GM23338 (cell line): ENCODE measurements around the gene TMEM52. TPM values are rescaled to one million over a fixed set of nuclear protein-coding genes. Genes with fewer than 3 reads are reported as not detected.

Experiments used
- ATAC-seq: fragments of 200-7000 bp; cut with Tn5 transposase; 3 replicates; pipeline ENCODE4 v1.9.1; 2020
- DNase-seq: peaks from one replicate; pipeline ENCODE4 v3.0.0-alpha.2; 2015; ENCODE audit warnings: low spot score
- H2AFZ ChIP-seq: fragments of 200-600 bp; sonication (generic); 2 replicates; pipeline ENCODE4 v1.8.0; 2016; ENCODE audit warnings: antibody characterized with exemption, mild to moderate bottlenecking, moderate library complexity
- H3F3A ChIP-seq: fragments of 200-600 bp; sonication (generic); replicated peaks from 2 replicates; pipeline ENCODE4 v1.8.0; 2017; ENCODE audit warnings: antibody characterized with exemption, mixed run types, low read depth
- H3K27ac ChIP-seq: fragments of 200-600 bp; sonication (generic); 2 replicates; pipeline ENCODE4 v1.6.1; 2016; ENCODE audit warnings: low read depth
- H3K27me3 ChIP-seq: fragments of 200-600 bp; sonication (generic); 2 replicates; pipeline ENCODE4 v1.8.0; 2016; ENCODE audit warnings: mild to moderate bottlenecking, mixed run types, moderate library complexity; ENCODE audit not compliant: insufficient read depth
- H3K36me3 ChIP-seq: fragments of 200-600 bp; sonication (generic); 2 replicates; pipeline ENCODE4 v1.8.0; 2016; ENCODE audit warnings: mild to moderate bottlenecking; ENCODE audit not compliant: insufficient read depth
- H3K4me1 ChIP-seq: fragments of 200-600 bp; sonication (generic); 2 replicates; pipeline ENCODE4 v1.8.0; 2016; ENCODE audit warnings: mild to moderate bottlenecking, moderate library complexity; ENCODE audit not compliant: insufficient read depth
- H3K4me2 ChIP-seq: fragments of 200-600 bp; sonication (generic); 2 replicates; pipeline ENCODE4 v1.7.1; 2017; ENCODE audit warnings: mixed run types
- H3K4me3 ChIP-seq: fragments of 200-600 bp; sonication (generic); 2 replicates; pipeline ENCODE4 v1.6.1; 2016; ENCODE audit warnings: mixed run types
- H3K79me2 ChIP-seq: fragments of 200-600 bp; sonication (generic); replicated peaks from 2 replicates; pipeline ENCODE4 v1.8.0; 2017; ENCODE audit warnings: mild to moderate bottlenecking; ENCODE audit not compliant: insufficient read depth
- H3K9me2 ChIP-seq: fragments of 200-600 bp; sonication (generic); 2 replicates; pipeline ENCODE4 v1.8.0; 2017; ENCODE audit not compliant: insufficient read depth
- H4K20me1 ChIP-seq: fragments of 200-600 bp; sonication (generic); replicated peaks from 2 replicates; pipeline ENCODE4 v1.8.0; 2017; ENCODE audit warnings: mild to moderate bottlenecking; ENCODE audit not compliant: insufficient read depth
- H3K27ac Mint-ChIP-seq: 2 replicates; pipeline ENCODE4 v1.8.0; 2020; ENCODE audit warnings: inconsistent platforms, mild to moderate bottlenecking, moderate library complexity, mixed read lengths
- H3K27me3 Mint-ChIP-seq: 3 replicates; pipeline ENCODE4 v1.8.0; 2022; ENCODE audit warnings: low read depth, mild to moderate bottlenecking, moderate library complexity, mixed read lengths, inconsistent platforms; ENCODE audit not compliant: insufficient read depth, poor library complexity
- H3K36me3 Mint-ChIP-seq: 3 replicates; pipeline ENCODE4 v1.8.0; 2021; ENCODE audit warnings: low read depth, mild to moderate bottlenecking, inconsistent platforms, moderate library complexity, mixed read lengths
- H3K4me1 Mint-ChIP-seq: 3 replicates; pipeline ENCODE4 v1.8.0; 2020; ENCODE audit warnings: mild to moderate bottlenecking, inconsistent platforms, mixed read lengths
- H3K4me3 Mint-ChIP-seq: 3 replicates; pipeline ENCODE4 v1.8.0; 2021; ENCODE audit warnings: moderate library complexity, mild to moderate bottlenecking, inconsistent platforms, mixed read lengths
- H3K9me3 Mint-ChIP-seq: 3 replicates; pipeline ENCODE4 v1.8.0; 2020; ENCODE audit warnings: moderate library complexity, mild to moderate bottlenecking, inconsistent platforms, mixed read lengths
- CREB1 ChIP-seq: fragments of 250-450 bp; sonication (Bioruptor Pico); IDR thresholded peaks from 2 replicates; pipeline ENCODE4 v1.5.0; 2020; ENCODE audit warnings: low read depth, mild to moderate bottlenecking, moderate library complexity
- EZH2 ChIP-seq: fragments of 200-600 bp; sonication (generic); IDR thresholded peaks from one replicate; pipeline ENCODE4 v1.8.0; 2017; ENCODE audit warnings: antibody characterized with exemption, mild to moderate bottlenecking, low read depth; ENCODE audit not compliant: unreplicated experiment
- EZH2phosphoT487 ChIP-seq: fragments of 200-600 bp; sonication (generic); IDR thresholded peaks from one replicate; pipeline ENCODE4 v1.8.1; 2018; ENCODE audit warnings: antibody characterized with exemption; ENCODE audit not compliant: unreplicated experiment
- JUNB ChIP-seq: IDR thresholded peaks from one replicate; pipeline ENCODE4 v1.6.1; 2016; ENCODE audit warnings: antibody characterized with exemption; ENCODE audit not compliant: unreplicated experiment
- STAT1 ChIP-seq: IDR thresholded peaks from one replicate; pipeline ENCODE4 v1.6.1; 2016; ENCODE audit warnings: antibody characterized with exemption; ENCODE audit not compliant: unreplicated experiment
- ZNF114 ChIP-seq: fragments of 250-450 bp; sonication (Bioruptor Pico); IDR thresholded peaks from 2 replicates; pipeline ENCODE4 v1.5.0; 2020; ENCODE audit warnings: mild to moderate bottlenecking, moderate library complexity
- ZNF331 ChIP-seq: fragments of 250-450 bp; sonication (Bioruptor Pico); IDR thresholded peaks from 2 replicates; pipeline ENCODE4 v1.5.0; 2020; ENCODE audit warnings: low read depth, mild to moderate bottlenecking, moderate library complexity
- polyA plus RNA-seq: library from polyadenylated mRNA; unstranded; fragments of >200 nt; fragmentation: Nextera tagmentation; extraction: Ambion mirVana; gene quantifications from 2 replicates; pipeline ENCODE4 v1.2.1, GENCODE V29; 2016
- total RNA-seq: library from RNA; depleted of rRNA; stranded (reverse); fragments of >200 nt; shearing (Covaris generic); gene quantifications from 2 replicates; pipeline ENCODE4 v1.2.3, GENCODE V29; 2014
- TF ChIP-seq, protein P1 (sequence below): fragments of 250-450 bp; sonication (Bioruptor Pico); IDR thresholded peaks from 2 replicates; pipeline ENCODE4 v1.5.0; 2020; ENCODE audit warnings: mild to moderate bottlenecking, moderate library complexity
- TF ChIP-seq, protein P2 (sequence below): IDR thresholded peaks from 2 replicates; pipeline ENCODE4 v1.6.1; 2016; ENCODE audit warnings: antibody characterized with exemption

Gene TMEM52
- total and polyA plus RNA-seq, 2 experiments from 2014 or later = 19.5 to 25.0 TPM

DNA sequence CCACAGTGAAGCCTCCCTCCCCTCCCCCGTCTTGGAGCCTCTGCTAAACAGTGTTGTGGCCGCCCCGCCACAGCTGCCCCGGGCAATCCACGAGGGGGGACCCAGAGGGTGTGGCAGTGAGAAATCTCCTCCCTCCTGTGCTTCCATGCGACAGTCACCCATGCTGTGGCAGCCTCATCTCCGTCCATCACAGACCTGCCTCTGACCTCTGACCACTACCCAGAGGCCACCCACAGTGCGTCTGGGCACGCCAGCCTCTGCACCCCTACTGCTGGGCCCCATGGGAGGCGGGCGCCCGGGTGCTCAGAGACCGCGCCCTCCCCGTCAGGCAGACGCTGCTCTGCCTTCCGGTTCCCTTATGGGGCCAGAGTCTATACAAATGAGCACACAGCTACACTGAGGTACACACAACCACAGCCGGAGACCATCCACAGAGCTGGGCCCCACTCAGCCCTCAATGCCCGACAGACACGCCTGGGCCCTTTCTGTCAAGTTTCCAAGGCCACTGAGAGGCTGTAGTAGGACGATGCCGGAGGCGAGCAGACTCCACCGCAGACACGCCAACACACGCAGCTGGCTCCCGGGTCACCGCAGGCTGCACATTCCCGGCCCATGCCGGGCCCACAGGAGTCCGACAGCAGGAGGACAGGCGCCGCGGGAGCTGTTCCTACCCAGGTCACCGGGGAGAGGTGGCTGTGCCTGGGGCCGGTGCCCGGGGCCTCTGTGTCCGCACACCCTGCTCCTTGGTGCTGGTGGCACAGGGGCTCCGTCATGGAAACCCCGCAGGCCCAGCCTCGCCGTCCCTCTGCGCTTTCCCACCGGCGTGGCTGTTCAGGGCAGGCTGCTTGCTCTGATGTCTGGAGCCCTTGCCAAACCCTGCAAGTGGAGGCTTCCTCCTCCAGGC is 23.9 kb upstream of the TMEM52 start:
- Histone ChIP-seq H3K9me2 (no peaks in the 10 kb centered on the region), H3K4me3 (no peak overlapping the region), H2AFZ (peak overlapping the region; percentile 97), H3K36me3 (no peaks in the 10 kb centered on the region), H3K4me1 (no peaks in the 10 kb centered on the region), H3K27ac (0 out of 2 replicates have a peak overlapping the region, but pooled peaks have one; percentile 78), H4K20me1 (no peaks in the 10 kb centered on the region), H3K27me3 (no peaks in the 10 kb centered on the region), H3K4me2 (no peak overlapping the region), H3K79me2 (no peaks in the 10 kb centered on the region), H3F3A (0 out of 2 replicates have a peak, but pooled peaks cover 4% of the 10 kb centered on the region)
- DNase-seq (no peak), ATAC-seq (no peak; the same call in 2 of the 3 replicates)
- Mint-ChIP-seq H3K4me3 (no peak overlapping the region), H3K36me3 (no peaks in the 10 kb centered on the region), H3K27me3 (peaks cover 20% of the 10 kb centered on the region), H3K4me1 (peaks cover 4% of the 10 kb centered on the region; the same call in 1 of the 3 replicates), H3K9me3 (no peaks in the 10 kb centered on the region), H3K27ac (no peak overlapping the region)
- no peak for TF ChIP-seq STAT1

DNA sequence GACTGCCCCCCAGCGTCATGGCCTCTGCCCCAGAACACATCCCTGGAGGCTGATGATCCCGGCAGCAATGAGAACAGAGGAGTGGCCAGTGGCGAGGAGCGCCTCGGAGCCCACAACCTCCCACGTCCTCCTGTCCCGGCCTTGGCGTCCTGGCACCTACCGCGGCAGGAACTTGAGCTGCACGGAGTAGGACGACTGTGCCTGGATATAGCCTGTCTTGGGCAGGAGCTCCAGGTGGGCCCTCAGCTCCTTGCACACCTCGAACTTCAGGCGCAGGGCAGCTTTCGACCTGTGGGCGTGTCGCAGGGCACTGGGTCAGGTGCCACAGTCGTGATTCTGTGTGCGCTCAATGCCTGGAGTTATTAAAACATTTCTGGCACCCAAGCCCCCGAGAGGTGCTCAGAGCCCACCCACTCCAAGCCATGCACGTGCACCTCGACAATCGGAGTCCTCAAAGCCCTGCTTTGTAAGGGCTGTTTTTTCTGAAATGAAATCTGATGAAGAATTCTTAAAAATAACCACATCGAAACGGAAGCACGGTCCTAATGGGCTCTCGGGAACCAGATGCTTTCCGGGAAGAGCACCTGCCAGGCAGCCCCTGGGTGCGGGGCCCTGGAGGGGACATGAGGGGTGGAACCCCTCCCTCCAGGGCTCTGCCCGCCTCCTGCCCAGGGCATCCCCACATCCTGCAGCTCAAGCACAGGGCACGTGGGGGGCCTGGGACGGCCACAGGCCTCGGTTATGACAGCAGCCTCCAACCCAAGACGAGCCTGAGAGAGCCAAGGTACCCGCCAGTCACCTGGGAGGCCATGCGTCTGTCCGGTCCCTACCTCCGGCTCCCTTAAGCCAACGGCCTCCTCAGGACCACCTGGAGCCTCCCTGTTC is 23.0 kb upstream of the TMEM52 start:
- no peaks in the 10 kb centered on the region for H3K36me3 Mint-ChIP-seq
- no peak for ATAC-seq
- no peak for TF ChIP-seq STAT1
- TF ChIP-seq ZNF331 (CRISPR knock-in tag) = no peak
- TF ChIP-seq EZH2phosphoT487 = no peak
- TF ChIP-seq, protein P1, sequence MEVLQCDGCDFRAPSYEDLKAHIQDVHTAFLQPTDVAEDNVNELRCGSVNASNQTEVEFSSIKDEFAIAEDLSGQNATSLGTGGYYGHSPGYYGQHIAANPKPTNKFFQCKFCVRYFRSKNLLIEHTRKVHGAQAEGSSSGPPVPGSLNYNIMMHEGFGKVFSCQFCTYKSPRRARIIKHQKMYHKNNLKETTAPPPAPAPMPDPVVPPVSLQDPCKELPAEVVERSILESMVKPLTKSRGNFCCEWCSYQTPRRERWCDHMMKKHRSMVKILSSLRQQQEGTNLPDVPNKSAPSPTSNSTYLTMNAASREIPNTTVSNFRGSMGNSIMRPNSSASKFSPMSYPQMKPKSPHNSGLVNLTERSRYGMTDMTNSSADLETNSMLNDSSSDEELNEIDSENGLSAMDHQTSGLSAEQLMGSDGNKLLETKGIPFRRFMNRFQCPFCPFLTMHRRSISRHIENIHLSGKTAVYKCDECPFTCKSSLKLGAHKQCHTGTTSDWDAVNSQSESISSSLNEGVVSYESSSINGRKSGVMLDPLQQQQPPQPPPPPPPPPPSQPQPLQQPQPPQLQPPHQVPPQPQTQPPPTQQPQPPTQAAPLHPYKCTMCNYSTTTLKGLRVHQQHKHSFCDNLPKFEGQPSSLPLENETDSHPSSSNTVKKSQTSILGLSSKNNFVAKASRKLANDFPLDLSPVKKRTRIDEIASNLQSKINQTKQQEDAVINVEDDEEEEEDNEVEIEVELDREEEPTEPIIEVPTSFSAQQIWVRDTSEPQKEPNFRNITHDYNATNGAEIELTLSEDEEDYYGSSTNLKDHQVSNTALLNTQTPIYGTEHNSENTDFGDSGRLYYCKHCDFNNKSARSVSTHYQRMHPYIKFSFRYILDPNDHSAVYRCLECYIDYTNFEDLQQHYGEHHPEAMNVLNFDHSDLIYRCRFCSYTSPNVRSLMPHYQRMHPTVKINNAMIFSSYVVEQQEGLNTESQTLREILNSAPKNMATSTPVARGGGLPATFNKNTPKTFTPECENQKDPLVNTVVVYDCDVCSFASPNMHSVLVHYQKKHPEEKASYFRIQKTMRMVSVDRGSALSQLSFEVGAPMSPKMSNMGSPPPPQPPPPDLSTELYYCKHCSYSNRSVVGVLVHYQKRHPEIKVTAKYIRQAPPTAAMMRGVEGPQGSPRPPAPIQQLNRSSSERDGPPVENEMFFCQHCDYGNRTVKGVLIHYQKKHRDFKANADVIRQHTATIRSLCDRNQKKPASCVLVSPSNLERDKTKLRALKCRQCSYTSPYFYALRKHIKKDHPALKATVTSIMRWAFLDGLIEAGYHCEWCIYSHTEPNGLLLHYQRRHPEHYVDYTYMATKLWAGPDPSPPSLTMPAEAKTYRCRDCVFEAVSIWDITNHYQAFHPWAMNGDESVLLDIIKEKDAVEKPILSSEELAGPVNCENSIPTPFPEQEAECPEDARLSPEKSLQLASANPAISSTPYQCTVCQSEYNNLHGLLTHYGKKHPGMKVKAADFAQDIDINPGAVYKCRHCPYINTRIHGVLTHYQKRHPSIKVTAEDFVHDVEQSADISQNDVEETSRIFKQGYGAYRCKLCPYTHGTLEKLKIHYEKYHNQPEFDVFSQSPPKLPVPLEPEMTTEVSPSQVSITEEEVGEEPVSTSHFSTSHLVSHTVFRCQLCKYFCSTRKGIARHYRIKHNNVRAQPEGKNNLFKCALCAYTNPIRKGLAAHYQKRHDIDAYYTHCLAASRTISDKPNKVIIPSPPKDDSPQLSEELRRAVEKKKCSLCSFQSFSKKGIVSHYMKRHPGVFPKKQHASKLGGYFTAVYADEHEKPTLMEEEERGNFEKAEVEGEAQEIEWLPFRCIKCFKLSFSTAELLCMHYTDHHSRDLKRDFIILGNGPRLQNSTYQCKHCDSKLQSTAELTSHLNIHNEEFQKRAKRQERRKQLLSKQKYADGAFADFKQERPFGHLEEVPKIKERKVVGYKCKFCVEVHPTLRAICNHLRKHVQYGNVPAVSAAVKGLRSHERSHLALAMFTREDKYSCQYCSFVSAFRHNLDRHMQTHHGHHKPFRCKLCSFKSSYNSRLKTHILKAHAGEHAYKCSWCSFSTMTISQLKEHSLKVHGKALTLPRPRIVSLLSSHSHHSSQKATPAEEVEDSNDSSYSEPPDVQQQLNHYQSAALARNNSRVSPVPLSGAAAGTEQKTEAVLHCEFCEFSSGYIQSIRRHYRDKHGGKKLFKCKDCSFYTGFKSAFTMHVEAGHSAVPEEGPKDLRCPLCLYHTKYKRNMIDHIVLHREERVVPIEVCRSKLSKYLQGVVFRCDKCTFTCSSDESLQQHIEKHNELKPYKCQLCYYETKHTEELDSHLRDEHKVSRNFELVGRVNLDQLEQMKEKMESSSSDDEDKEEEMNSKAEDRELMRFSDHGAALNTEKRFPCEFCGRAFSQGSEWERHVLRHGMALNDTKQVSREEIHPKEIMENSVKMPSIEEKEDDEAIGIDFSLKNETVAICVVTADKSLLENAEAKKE (CRISPR knock-in tag) = no peak
- TF ChIP-seq JUNB = no peak
- TF ChIP-seq CREB1 (CRISPR knock-in tag) = no peak
- TF ChIP-seq EZH2 = no peak
- TF ChIP-seq, protein P2, sequence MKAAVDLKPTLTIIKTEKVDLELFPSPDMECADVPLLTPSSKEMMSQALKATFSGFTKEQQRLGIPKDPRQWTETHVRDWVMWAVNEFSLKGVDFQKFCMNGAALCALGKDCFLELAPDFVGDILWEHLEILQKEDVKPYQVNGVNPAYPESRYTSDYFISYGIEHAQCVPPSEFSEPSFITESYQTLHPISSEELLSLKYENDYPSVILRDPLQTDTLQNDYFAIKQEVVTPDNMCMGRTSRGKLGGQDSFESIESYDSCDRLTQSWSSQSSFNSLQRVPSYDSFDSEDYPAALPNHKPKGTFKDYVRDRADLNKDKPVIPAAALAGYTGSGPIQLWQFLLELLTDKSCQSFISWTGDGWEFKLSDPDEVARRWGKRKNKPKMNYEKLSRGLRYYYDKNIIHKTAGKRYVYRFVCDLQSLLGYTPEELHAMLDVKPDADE = no peak
- TF ChIP-seq ZNF114 (CRISPR knock-in tag) = no peak

More for the DNA sequence above, 23.0 kb upstream of the TMEM52 start:
- peaks cover 4% of the 10 kb centered on the region; the same call in 1 of the 3 replicates for H3K4me1 Mint-ChIP-seq
- H4K20me1 ChIP-seq = no peaks in the 10 kb centered on the region
- no peak for DNase-seq
- peaks cover 20% of the 10 kb centered on the region for H3K27me3 Mint-ChIP-seq
- no peak overlapping the region for H3K27ac Mint-ChIP-seq
- no peaks in the 10 kb centered on the region for H3K4me1 ChIP-seq
- H3K4me3 ChIP-seq = no peak overlapping the region
- no peaks in the 10 kb centered on the region for H3K9me3 Mint-ChIP-seq
- H3F3A ChIP-seq = 0 out of 2 replicates have a peak, but pooled peaks cover 4% of the 10 kb centered on the region
- no peaks in the 10 kb centered on the region for H3K79me2 ChIP-seq
- no peak overlapping the region for H3K27ac ChIP-seq
- H3K4me2 ChIP-seq = no peak overlapping the region
- H3K4me3 Mint-ChIP-seq = no peak overlapping the region
- H2AFZ ChIP-seq = no peak overlapping the region
- no peaks in the 10 kb centered on the region for H3K27me3 ChIP-seq
- no peaks in the 10 kb centered on the region for H3K9me2 ChIP-seq
- no peaks in the 10 kb centered on the region for H3K36me3 ChIP-seq
